OCI-LY7 (cell line): ENCODE measurements around the gene KIAA1958. TPM values are rescaled to one million over a fixed set of nuclear protein-coding genes. Genes with fewer than 3 reads are reported as not detected.

Source experiments
- BruUV-seq: library from RNA; stranded (reverse); fragments of 400-500 nt; replicated peaks from 2 replicates; lab custom pipeline; 2021; lab: Mats Ljungman, UMichigan
- CTCF ChIA-PET: fragments of 300-600 bp; sonication (Branson Sonifier 250); formaldehyde crosslinking; loops from one replicate; lab custom pipeline; 2022; ENCODE audit warnings: antibody characterized with exemption; ENCODE audit not compliant: unreplicated experiment; lab: Charles Lee
- POLR2A ChIA-PET: fragments of 300-600 bp; sonication (Branson Sonifier 250); formaldehyde crosslinking; loops from one replicate; lab custom pipeline; 2022; ENCODE audit warnings: antibody characterized with exemption; lab: Charles Lee
- DNase-seq: peaks from one replicate; pipeline ENCODE4 v3.0.0-alpha.2; 2015; ENCODE audit warnings: low spot score
- H2AFZ ChIP-seq: fragments of 200-600 bp; sonication (generic), shearing (Covaris generic); 2 replicates; pipeline ENCODE4 v1.6.1; 2014; ENCODE audit warnings: mild to moderate bottlenecking, antibody characterized with exemption, low read length, moderate library complexity
- H3K27ac ChIP-seq: fragments of 200-600 bp; sonication (generic); 2 replicates; pipeline ENCODE4 v1.5.1; 2014; ENCODE audit warnings: mixed run types, low read depth, mild to moderate bottlenecking, moderate library complexity, low read length, inconsistent platforms; ENCODE audit not compliant: poor library complexity, severe bottlenecking
- H3K36me3 ChIP-seq: fragments of 200-600 bp; sonication (generic); 2 replicates; pipeline ENCODE4 v1.6.1; 2014; ENCODE audit warnings: mild to moderate bottlenecking, antibody characterized with exemption, low read length, moderate library complexity, mixed read lengths; ENCODE audit not compliant: insufficient read depth
- H3K4me1 ChIP-seq: fragments of 200-600 bp; sonication (generic); 2 replicates; pipeline ENCODE4 v1.5.1; 2014; ENCODE audit warnings: mild to moderate bottlenecking, low read length; ENCODE audit not compliant: insufficient read depth, poor library complexity, severe bottlenecking
- H3K4me2 ChIP-seq: fragments of 200-600 bp; sonication (generic); 2 replicates; pipeline ENCODE4 v1.6.1; 2014; ENCODE audit warnings: mild to moderate bottlenecking, low read length
- H3K4me3 ChIP-seq: fragments of 200-600 bp; sonication (generic); 2 replicates; pipeline ENCODE4 v1.5.1; 2014; ENCODE audit warnings: mild to moderate bottlenecking, low read depth, low read length; ENCODE audit not compliant: poor library complexity, severe bottlenecking
- H3K79me2 ChIP-seq: fragments of 200-600 bp; sonication (generic); 2 replicates; pipeline ENCODE4 v1.6.1; 2016; ENCODE audit warnings: low read depth, mild to moderate bottlenecking, low read length, moderate library complexity, mixed read lengths; ENCODE audit not compliant: insufficient read depth
- H3K9me2 ChIP-seq: fragments of 200-600 bp; sonication (generic); 2 replicates; pipeline ENCODE4 v1.6.1; 2016; ENCODE audit warnings: mild to moderate bottlenecking, low read length, mixed read lengths; ENCODE audit not compliant: insufficient read depth
- H3K9me3 ChIP-seq: fragments of 200-600 bp; sonication (generic); 2 replicates; pipeline ENCODE4 v1.6.1; 2014; ENCODE audit warnings: mild to moderate bottlenecking, mixed run types, low read length, mixed read lengths
- H4K20me1 ChIP-seq: fragments of 200-600 bp; sonication (generic); 2 replicates; pipeline ENCODE4 v1.6.1; 2014; ENCODE audit warnings: mild to moderate bottlenecking, antibody characterized with exemption, low read length, moderate library complexity, mixed read lengths; ENCODE audit not compliant: insufficient read depth
- CTCF ChIP-seq: fragments of 200-600 bp; sonication (generic); conservative IDR thresholded peaks from 2 replicates; pipeline ENCODE4 v1.5.1; 2014; ENCODE audit warnings: mild to moderate bottlenecking, antibody characterized with exemption, low read length, moderate library complexity, mixed read lengths
- EZH2phosphoT487 ChIP-seq: fragments of 200-600 bp; sonication (generic); IDR thresholded peaks from 2 replicates; pipeline ENCODE4 v1.6.1; 2018; ENCODE audit warnings: low read depth, borderline replicate concordance, mild to moderate bottlenecking, mixed run types, antibody characterized with exemption, low read length, moderate library complexity, mixed read lengths
- intact Hi-C: fragments of 100-400 bp; cut with micrococcal nuclease; formaldehyde crosslinking; loops from one replicate; pipeline ENCODE4 v1.10.0; 2022; ENCODE audit not compliant: unreplicated experiment
- total RNA-seq, 2 experiments: library from RNA; depleted of rRNA in 1 of 2; stranded (reverse); fragments of >200 nt in 1 of 2; shearing (Covaris generic) in 1 of 2; gene quantifications; 2 replicates each; pipeline ENCODE4 v1.2.3, GENCODE V29; 2014 to 2022

Gene KIAA1958
- total RNA-seq, 2 experiments from 2014 or later: 15.4 to 19.8 TPM

- peaks cover 27% of the 10 kb centered on the region for H3K36me3 ChIP-seq
- TF ChIP-seq EZH2phosphoT487 (no peak), CTCF (no peak)
- no peaks in the 10 kb centered on the region for H4K20me1 ChIP-seq
- peaks cover 9% of the 10 kb centered on the region for H3K9me3 ChIP-seq
- no peak overlapping the region for H2AFZ ChIP-seq
- no peak for DNase-seq
- no peak overlapping the region for H3K4me2 ChIP-seq
- H3K27ac ChIP-seq: no peak overlapping the region
- no peaks in the 10 kb centered on the region for H3K4me1 ChIP-seq
- no TSS peak for BruUV-seq
- POLR2A ChIA-PET: interaction anchor here (0.7 kb wide), 1 partner anchor 21 kb away, joined by 4 read pairs; no protein-coding TSS in a partner anchor
- CTCF ChIA-PET: no interaction called here
- no peaks in the 10 kb centered on the region for H3K9me2 ChIP-seq
- no peak overlapping the region for H3K4me3 ChIP-seq
- intact Hi-C loops: no loop called here
- no peaks in the 10 kb centered on the region for H3K79me2 ChIP-seq
These were observed 194.2 kb downstream of the KIAA1958 start for GRCh38 chr9:112680731-112681402.

- no peak overlapping the region for H3K4me2 ChIP-seq
- H3K79me2 ChIP-seq: no peaks in the 10 kb centered on the region
- H4K20me1 ChIP-seq: no peaks in the 10 kb centered on the region
- H3K36me3 ChIP-seq: peaks cover 90% of the 10 kb centered on the region
- no peak for DNase-seq
- intact Hi-C loops: no loop called here
- no peak overlapping the region for H3K27ac ChIP-seq
- no peak overlapping the region for H2AFZ ChIP-seq
- no TSS peak for BruUV-seq
- no peak for TF ChIP-seq EZH2phosphoT487
- TF ChIP-seq CTCF: no peak
- ChIA-PET POLR2A (interaction anchor here (0.6 to 0.7 kb wide), 2 partner anchors 11 to 21 kb away, joined by 3 read pairs; no protein-coding TSS in a partner anchor), CTCF (no interaction called here)
- no peaks in the 10 kb centered on the region for H3K9me3 ChIP-seq
- no peaks in the 10 kb centered on the region for H3K9me2 ChIP-seq
- H3K4me3 ChIP-seq: no peak overlapping the region
- H3K4me1 ChIP-seq: no peaks in the 10 kb centered on the region
These were observed 202.6 kb downstream of the KIAA1958 start for GRCh38 chr9:112689161-112689740.
